GM19328 (cell line): ENCODE results near the gene CHST11.
"Not testable (repeated sequence)": the region's sequence is repeated elsewhere in the genome, so short reads cannot be mapped to it uniquely, and the experiment has no call there.

Experiments used
- ATAC-seq: cut with Tn5 transposase; IDR thresholded peaks from one replicate; pipeline ENCODE4 v1.9.1; 2021; ENCODE audit warnings: mild to moderate bottlenecking, moderate library complexity; ENCODE audit not compliant: unreplicated experiment

Gene CHST11

GRCh38 chr12:104522985-104523722 lies 66.4 kb downstream of the CHST11 start:
- no peak for ATAC-seq

GRCh38 chr12:104524034-104524832 lies 67.5 kb downstream of the CHST11 start:
- no peak for ATAC-seq

GRCh38 chr12:104526320-104526719 lies 69.6 kb downstream of the CHST11 start:
- no peak for ATAC-seq

GRCh38 chr12:104526751-104527150 lies 70.0 kb downstream of the CHST11 start:
- no peak for ATAC-seq

GRCh38 chr12:104527653-104528052 lies 70.9 kb downstream of the CHST11 start:
- not testable (repeated sequence) for ATAC-seq

GRCh38 chr12:104529130-104529874 lies 72.6 kb downstream of the CHST11 start:
- no peak for ATAC-seq

GRCh38 chr12:104532636-104533035 lies 75.9 kb downstream of the CHST11 start:
- ATAC-seq: no peak

GRCh38 chr12:104533134-104533533 lies 76.4 kb downstream of the CHST11 start:
- no peak for ATAC-seq

GRCh38 chr12:104534162-104534856 lies 77.6 kb downstream of the CHST11 start:
- no peak for ATAC-seq

- ATAC-seq: no peak
Measured at GRCh38 chr12:104534857-104535248, 78.1 kb downstream of the CHST11 start.

GRCh38 chr12:104535369-104535768 lies 78.6 kb downstream of the CHST11 start:
- no peak for ATAC-seq

- no peak for ATAC-seq
Measured at GRCh38 chr12:104536841-104537240, 80.1 kb downstream of the CHST11 start.

GRCh38 chr12:104538056-104538455 lies 81.3 kb downstream of the CHST11 start:
- no peak for ATAC-seq

- no peak for ATAC-seq
Measured at GRCh38 chr12:104538891-104539462, 82.2 kb downstream of the CHST11 start.

GRCh38 chr12:104544836-104545235 lies 88.1 kb downstream of the CHST11 start:
- ATAC-seq: no peak

GRCh38 chr12:104546575-104546974 lies 89.8 kb downstream of the CHST11 start:
- ATAC-seq: no peak

- no peak for ATAC-seq
Measured at GRCh38 chr12:104547235-104547634, 90.5 kb downstream of the CHST11 start.

- ATAC-seq: no peak
Measured at GRCh38 chr12:104549815-104550480, 93.2 kb downstream of the CHST11 start.

- no peak for ATAC-seq
Measured at GRCh38 chr12:104551313-104551931, 94.7 kb downstream of the CHST11 start.

- ATAC-seq: no peak
Measured at GRCh38 chr12:104553421-104553820, 96.7 kb downstream of the CHST11 start.
